HEK293 (cell line): Measurements from ENCODE around the gene MYO7A.

Experiments used
- BCL11A ChIP-seq: fragments of 450-650 bp; formaldehyde crosslinking; IDR thresholded peaks from 2 replicates; pipeline ENCODE4 v1.5.1; 2016; ENCODE audit warnings: low read depth, missing biosample characterization, missing genetic modification characterization
- BCL6B ChIP-seq: fragments of 450-650 bp; formaldehyde crosslinking; IDR thresholded peaks from 2 replicates; pipeline ENCODE4 v1.5.1; 2017; ENCODE audit warnings: missing biosample characterization, missing genetic modification characterization
- CTCF ChIP-seq: fragments of 450-650 bp; formaldehyde crosslinking; IDR thresholded peaks from 2 replicates; pipeline ENCODE4 v1.5.1; 2016; ENCODE audit warnings: missing biosample characterization, missing genetic modification characterization
- PRDM4 ChIP-seq: fragments of 450-650 bp; formaldehyde crosslinking; IDR thresholded peaks from 2 replicates; pipeline ENCODE4 v1.5.1; 2017; ENCODE audit warnings: missing biosample characterization, missing genetic modification characterization
- TCF7L2 ChIP-seq: IDR thresholded peaks from 2 replicates; pipeline ENCODE4 v1.6.1; 2011; ENCODE audit warnings: low read depth, mild to moderate bottlenecking, inconsistent platforms, low read length, moderate library complexity, borderline replicate concordance
- ZBTB49 ChIP-seq: fragments of 450-650 bp; formaldehyde crosslinking; IDR thresholded peaks from 2 replicates; pipeline ENCODE4 v1.5.1; 2016; ENCODE audit warnings: missing biosample characterization, missing genetic modification characterization, low read depth
- ZBTB7A ChIP-seq: fragments of 450-650 bp; formaldehyde crosslinking; IDR thresholded peaks from 2 replicates; pipeline ENCODE4 v1.5.1; 2016; ENCODE audit warnings: low read depth, missing biosample characterization, missing genetic modification characterization
- ZFP37 ChIP-seq: fragments of 450-650 bp; formaldehyde crosslinking; IDR thresholded peaks from 2 replicates; pipeline ENCODE4 v1.5.1; 2016; ENCODE audit warnings: missing biosample characterization, missing genetic modification characterization
- ZIC2 ChIP-seq: fragments of 450-650 bp; formaldehyde crosslinking; IDR thresholded peaks from 2 replicates; pipeline ENCODE4 v1.5.1; 2016; ENCODE audit warnings: missing biosample characterization, missing genetic modification characterization
- ZNF223 ChIP-seq: fragments of 450-650 bp; formaldehyde crosslinking; IDR thresholded peaks from 2 replicates; pipeline ENCODE4 v1.5.1; 2016; ENCODE audit warnings: missing biosample characterization, missing genetic modification characterization
- ZNF416 ChIP-seq: fragments of 450-650 bp; formaldehyde crosslinking; IDR thresholded peaks from 2 replicates; pipeline ENCODE4 v1.5.1; 2016; ENCODE audit warnings: missing biosample characterization, missing genetic modification characterization
- ZNF692 ChIP-seq: fragments of 450-650 bp; formaldehyde crosslinking; IDR thresholded peaks from 2 replicates; pipeline ENCODE4 v1.5.1; 2016; ENCODE audit warnings: missing biosample characterization, missing genetic modification characterization

GRCh38 chr11:77174559-77174958 is 46.5 kb downstream of the MYO7A start:
- TF ChIP-seq ZIC2 (tag by site-specific recombination) (no peak), TCF7L2 (no peak), ZFP37 (tag by site-specific recombination) (no peak), ZNF416 (no peak), ZNF223 (tag by site-specific recombination) (no peak), ZBTB7A (tag by site-specific recombination) (no peak), PRDM4 (no peak), CTCF (tag by site-specific recombination) (no peak), BCL6B (no peak), ZBTB49 (no peak), BCL11A (tag by site-specific recombination) (no peak), ZNF692 (no peak)
